GM18951 (cell line): ENCODE measurements around the gene NMUR1.

Experiments used
- POLR2A ChIP-seq: IDR thresholded peaks from 4 replicates; pipeline ENCODE4 v1.6.1; 2011; ENCODE audit warnings: mild to moderate bottlenecking; ENCODE audit not compliant: insufficient read length, insufficient read depth; ENCODE audit errors: extremely low read depth
- in situ Hi-C: fragments of 300-500 bp; cut with MboI; formaldehyde crosslinking; loops from one replicate; pipeline ENCODE4 v1.12.0; 2022; ENCODE audit warnings: low sequenced_read_pairs, mixed read lengths, inconsistent platforms; ENCODE audit not compliant: unreplicated experiment

NMUR1 gene

GRCh38 chr2:231546014-231546715 lies 15.9 kb upstream of the NMUR1 start:
- TF ChIP-seq POLR2A = no peak
- in situ Hi-C loops = no loop called here

- in situ Hi-C loops = no loop called here
These were observed 15.1 kb upstream of the NMUR1 start for GRCh38 chr2:231545105-231545902.

GRCh38 chr2:231542136-231542535 lies 11.9 kb upstream of the NMUR1 start:
- in situ Hi-C loops = no loop called here

More at GRCh38 chr2:231545105-231545902, 15.1 kb upstream of the NMUR1 start:
- TF ChIP-seq POLR2A = peak; percentile 41

GRCh38 chr2:231541645-231542044 lies 11.4 kb upstream of the NMUR1 start:
- in situ Hi-C loops = no loop called here
- no peak for TF ChIP-seq POLR2A

More at GRCh38 chr2:231542136-231542535, 11.9 kb upstream of the NMUR1 start:
- no peak for TF ChIP-seq POLR2A

- in situ Hi-C loops = no loop called here
These were observed 9.7 kb upstream of the NMUR1 start for GRCh38 chr2:231539991-231540390.

GRCh38 chr2:231535961-231536360 lies 5.7 kb upstream of the NMUR1 start:
- in situ Hi-C loops = no loop called here

More at GRCh38 chr2:231539991-231540390, 9.7 kb upstream of the NMUR1 start:
- no peak for TF ChIP-seq POLR2A

GRCh38 chr2:231533777-231534125 lies 3.5 kb upstream of the NMUR1 start:
- TF ChIP-seq POLR2A = no peak
- in situ Hi-C loops = no loop called here

More at GRCh38 chr2:231535961-231536360, 5.7 kb upstream of the NMUR1 start:
- no peak for TF ChIP-seq POLR2A

- in situ Hi-C loops = no loop called here
- no peak for TF ChIP-seq POLR2A
These were observed 3.0 kb upstream of the NMUR1 start for GRCh38 chr2:231533086-231533776.

GRCh38 chr2:231532756-231533035 lies 2.5 kb upstream of the NMUR1 start:
- in situ Hi-C loops = no loop called here
- TF ChIP-seq POLR2A = no peak

GRCh38 chr2:231531883-231532755 lies 1.9 kb upstream of the NMUR1 start:
- in situ Hi-C loops = no loop called here
- no peak for TF ChIP-seq POLR2A

- TF ChIP-seq POLR2A = no peak
- in situ Hi-C loops = no loop called here
These were observed 1.2 kb upstream of the NMUR1 start for GRCh38 chr2:231531466-231531865.

- in situ Hi-C loops = no loop called here
- TF ChIP-seq POLR2A = no peak
These were observed 1.6 kb downstream of the NMUR1 start for GRCh38 chr2:231528636-231529030.
